BJ (cell line): ENCODE data around the gene NCKIPSD. TPM values are rescaled to one million over a fixed set of nuclear protein-coding genes. Genes with fewer than 3 reads are reported as not detected.
A peak's percentile ranks its signal among the peaks of the same experiment; 100 is the strongest.

ENCODE experiments used
- CTCF ChIA-PET: fragments of 350-600 bp; formaldehyde crosslinking; extraction: SDS; loops from one replicate; lab custom pipeline; 2021; ENCODE audit warnings: antibody characterized with exemption, inconsistent platforms; lab: Yijun Ruan, JAX
- POLR2A ChIA-PET: fragments of 300-600 bp; sonication (Branson Sonifier 250); formaldehyde crosslinking; extraction: SDS; loops from one replicate; lab custom pipeline; 2021; ENCODE audit warnings: antibody characterized with exemption; lab: Charles Lee
- DNase-seq: peaks from one replicate; pipeline ENCODE4 v3.0.0-alpha.2; 2011; ENCODE audit warnings: low read depth
- H3K27me3 ChIP-seq: 2 replicates; pipeline ENCODE4 v1.6.0; 2011; ENCODE audit warnings: low read length; ENCODE audit not compliant: control insufficient read depth, insufficient read depth
- H3K36me3 ChIP-seq: 2 replicates; pipeline ENCODE4 v1.5.1; 2011; ENCODE audit warnings: low read length; ENCODE audit not compliant: control insufficient read depth, insufficient read depth
- H3K4me3 ChIP-seq: 2 replicates; pipeline ENCODE4 v1.5.1; 2011; ENCODE audit warnings: low read depth, mild to moderate bottlenecking, control low read depth, low read length
- CTCF ChIP-seq: IDR thresholded peaks from 2 replicates; pipeline ENCODE4 v1.5.1; 2011; ENCODE audit warnings: low read depth, mild to moderate bottlenecking, control low read depth, inconsistent platforms, low read length, moderate library complexity; ENCODE audit not compliant: insufficient read depth
- polyA plus RNA-seq: library from polyadenylated mRNA; depleted of rRNA; stranded (reverse); fragments of >200 nt; gene quantifications from 2 replicates; pipeline ENCODE4 v1.2.3, GENCODE V29; 2011

NCKIPSD gene
- polyA plus RNA-seq, 1 experiment: 34.9 TPM

DNA sequence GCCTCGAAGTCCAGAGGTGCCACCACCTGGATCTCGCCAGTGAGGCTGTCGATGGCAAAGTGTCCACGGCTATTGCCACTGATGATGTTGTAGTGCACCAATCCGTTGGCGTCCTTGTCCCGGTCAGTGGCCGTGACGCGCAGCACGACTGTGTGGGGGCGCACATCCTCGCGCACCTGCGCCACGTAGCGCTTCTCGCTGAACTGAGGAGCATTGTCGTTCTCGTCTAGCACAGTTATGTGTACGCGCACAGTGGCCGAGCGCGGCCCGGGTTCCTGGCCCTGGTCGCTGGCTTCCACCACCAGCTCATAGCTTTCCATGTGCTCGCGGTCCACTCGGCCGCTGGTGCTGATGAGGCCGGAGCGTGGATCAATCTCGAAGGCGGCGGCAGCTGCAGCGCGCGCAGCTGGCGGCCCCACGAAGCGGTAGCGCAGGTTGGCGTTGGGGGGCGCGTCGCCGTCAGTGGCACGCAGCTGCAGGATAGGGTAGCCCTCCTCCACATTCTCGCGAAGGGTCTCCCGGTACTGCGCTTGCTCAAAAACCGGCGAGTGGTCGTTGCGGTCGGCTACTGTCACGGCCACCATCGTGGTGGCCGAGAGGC is 24.8 kb downstream of the NCKIPSD start:
- no peaks in the 10 kb centered on the region for H3K27me3 ChIP-seq
- no peak overlapping the region for H3K4me3 ChIP-seq
- DNase-seq: no peak
- POLR2A ChIA-PET: no interaction called here
- CTCF ChIA-PET: interaction anchor here (0.6 to 4.1 kb wide), 2 partner anchors 12 to 26 kb away, joined by 3 to 32 read pairs; partner anchors contain the start of gene SLC26A6
- no peak for TF ChIP-seq CTCF
- peaks cover 2% of the 10 kb centered on the region; the same call in 1 of the 2 replicates for H3K36me3 ChIP-seq

DNA sequence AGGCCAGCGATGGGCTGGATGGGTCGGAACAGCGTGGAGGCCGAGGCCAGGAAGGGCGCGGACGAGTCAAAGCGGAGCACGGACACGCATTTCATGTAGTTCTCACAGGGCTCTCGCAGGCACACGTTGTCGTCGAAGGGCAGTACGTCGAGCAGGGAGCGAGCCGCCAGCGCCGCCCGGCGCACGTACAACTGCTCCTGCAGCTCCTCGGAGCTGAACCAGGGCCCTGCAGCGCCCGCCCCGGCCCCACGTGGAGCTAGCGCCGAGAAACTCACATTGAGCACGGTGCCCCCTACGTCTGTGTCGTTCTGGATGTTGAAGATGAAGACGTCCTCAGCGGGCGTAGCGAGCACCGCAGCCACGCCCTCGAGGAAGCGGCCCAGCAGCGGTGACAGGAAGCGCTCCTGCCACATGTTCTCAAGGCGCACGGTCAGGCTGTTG is 28.9 kb downstream of the NCKIPSD start:
- Histone ChIP-seq H3K4me3 (peak overlapping the region; percentile 51), H3K27me3 (no peaks in the 10 kb centered on the region), H3K36me3 (no peaks in the 10 kb centered on the region)
- POLR2A ChIA-PET: no interaction called here
- TF ChIP-seq CTCF: no peak
- DNase-seq: no peak
- CTCF ChIA-PET: interaction anchor here (0.7 to 2.3 kb wide), 7 partner anchors 11 to 350 kb away, joined by 3 to 13 read pairs (median 4); partner anchors contain the start of genes SLC26A6 and WDR6

DNA sequence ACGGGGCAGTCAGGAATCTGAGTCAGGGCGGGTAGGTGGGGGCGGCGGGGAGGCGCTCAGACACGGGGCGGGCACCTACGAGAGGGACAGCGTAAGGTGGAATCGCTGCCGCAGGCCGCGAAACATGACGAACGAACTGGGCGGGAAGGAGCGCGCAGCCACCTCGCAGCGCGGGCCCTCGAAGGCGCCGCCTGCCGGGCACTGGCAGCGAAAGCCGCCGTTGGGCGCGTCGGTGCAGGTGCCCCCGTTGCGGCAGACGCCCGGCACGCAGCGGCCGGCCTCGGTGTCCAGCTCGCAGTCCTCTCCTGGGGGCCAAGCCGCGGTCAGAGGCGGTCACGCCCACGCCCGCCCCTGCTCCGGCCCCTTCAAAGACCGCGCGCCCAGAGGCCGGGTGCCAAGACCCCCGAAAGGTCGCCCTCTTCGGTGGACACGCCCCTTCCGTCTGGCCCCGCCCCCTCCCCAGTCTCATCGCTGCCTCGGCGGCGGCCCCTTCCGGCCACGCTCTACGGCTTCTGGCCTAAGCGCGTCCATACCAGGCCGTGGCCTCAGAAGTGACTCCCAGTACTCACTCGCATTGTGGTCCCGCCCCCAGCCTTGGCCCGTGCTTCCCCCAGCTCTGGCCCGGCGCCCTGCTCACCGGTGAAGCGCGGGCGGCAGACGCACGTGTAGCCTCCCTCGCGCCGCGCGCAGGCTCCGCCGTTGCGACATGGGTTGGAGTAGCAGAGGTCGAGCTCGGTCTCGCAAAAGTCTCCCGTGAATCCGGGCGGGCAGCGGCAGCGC is 29.5 kb downstream of the NCKIPSD start:
- TF ChIP-seq CTCF: peak; percentile 45
- no peaks in the 10 kb centered on the region for H3K27me3 ChIP-seq
- no peak for DNase-seq
- POLR2A ChIA-PET: no interaction called here
- no peaks in the 10 kb centered on the region for H3K36me3 ChIP-seq
- peak overlapping the region; percentile 51 for H3K4me3 ChIP-seq
- CTCF ChIA-PET: interaction anchor here (0.7 to 2.3 kb wide), 7 partner anchors 11 to 351 kb away, joined by 3 to 13 read pairs (median 4); partner anchors contain the start of genes SLC26A6 and WDR6

DNA sequence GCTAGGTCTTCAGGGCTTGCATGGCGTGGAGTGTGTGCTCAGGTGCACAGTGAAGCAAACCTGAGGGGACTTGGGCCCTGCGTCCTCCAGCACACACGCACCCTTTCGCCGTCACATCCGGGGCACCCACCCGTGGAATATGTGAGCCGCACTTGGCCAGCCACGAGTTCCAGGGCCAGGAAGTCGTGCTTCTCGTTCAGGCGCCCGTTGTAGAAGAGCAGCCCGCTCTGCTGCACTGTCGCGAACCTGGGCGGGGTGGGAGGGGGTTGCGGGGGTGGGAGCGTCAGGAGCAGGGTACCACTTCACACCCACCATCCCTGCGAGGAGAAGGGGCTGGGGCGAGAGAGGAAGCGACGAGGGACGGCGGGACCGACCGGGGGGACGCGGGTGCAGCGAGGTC is 30.1 kb downstream of the NCKIPSD start:
- DNase-seq: no peak
- H3K27me3 ChIP-seq: no peaks in the 10 kb centered on the region
- peak overlapping the region; percentile 51 for H3K4me3 ChIP-seq
- POLR2A ChIA-PET: no interaction called here
- no peaks in the 10 kb centered on the region for H3K36me3 ChIP-seq
- TF ChIP-seq CTCF: no peak
- CTCF ChIA-PET: interaction anchor here (1.2 to 1.6 kb wide), 3 partner anchors 29 to 191 kb away, joined by 3 to 4 read pairs (median 4); no protein-coding TSS in a partner anchor

DNA sequence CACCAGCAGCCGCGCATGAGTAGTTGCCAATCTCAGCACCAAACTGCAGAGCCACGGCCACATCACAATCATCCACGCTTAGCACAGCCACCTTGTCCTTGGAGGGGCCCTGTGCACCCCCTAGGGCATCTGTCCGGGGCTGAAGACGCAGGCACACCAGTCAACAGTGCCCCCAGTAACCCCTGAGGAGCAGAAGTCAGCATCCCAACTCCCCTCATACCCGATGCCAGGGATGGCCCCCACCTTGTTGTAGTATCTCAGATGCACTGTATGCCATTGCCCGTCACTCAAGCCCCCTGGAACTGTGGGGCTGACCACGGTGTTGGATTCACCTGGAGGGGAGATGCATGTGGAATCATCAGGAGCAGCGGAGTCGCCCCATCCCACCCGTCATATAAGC is 30.7 kb downstream of the NCKIPSD start:
- no peak for DNase-seq
- Histone ChIP-seq H3K27me3 (no peaks in the 10 kb centered on the region), H3K4me3 (no peak overlapping the region), H3K36me3 (no peaks in the 10 kb centered on the region)
- CTCF ChIA-PET: interaction anchor here (1.2 to 1.5 kb wide), 2 partner anchors 16 to 32 kb away, joined by 3 read pairs; no protein-coding TSS in a partner anchor
- no peak for TF ChIP-seq CTCF
- POLR2A ChIA-PET: no interaction called here
